ENCODE results near the gene SLC36A2. TPM values are rescaled to one million over a fixed set of nuclear protein-coding genes. Genes with fewer than 3 reads are reported as not detected.

The SLC36A2 gene
- not detected in 2 replicates for total RNA-seq (2014; rRNA removed)
- Bru-seq, nascent RNA, result percentile 3 among the genes with signal in this experiment
- BruChase-seq, experiment 1, labeled RNA remaining after a 6-hour chase, result not detected
- not detected for BruChase-seq, experiment 2, labeled RNA remaining after a 2-hour chase
- long read RNA-seq, result 0 reads

- no peaks in the 10 kb centered on the region for H4K20me1 ChIP-seq (ENCODE audit: low read length)
- no peak within 1 kb of the TSS for H3K9ac ChIP-seq (ENCODE audit: low read length)
- no peaks in the 10 kb centered on the region for H3K79me2 ChIP-seq (ENCODE audit: low read length)
- no peak within 1 kb of the TSS for H3K27ac ChIP-seq (ENCODE audit: low read length)
- TF ChIP-seq, protein P1, sequence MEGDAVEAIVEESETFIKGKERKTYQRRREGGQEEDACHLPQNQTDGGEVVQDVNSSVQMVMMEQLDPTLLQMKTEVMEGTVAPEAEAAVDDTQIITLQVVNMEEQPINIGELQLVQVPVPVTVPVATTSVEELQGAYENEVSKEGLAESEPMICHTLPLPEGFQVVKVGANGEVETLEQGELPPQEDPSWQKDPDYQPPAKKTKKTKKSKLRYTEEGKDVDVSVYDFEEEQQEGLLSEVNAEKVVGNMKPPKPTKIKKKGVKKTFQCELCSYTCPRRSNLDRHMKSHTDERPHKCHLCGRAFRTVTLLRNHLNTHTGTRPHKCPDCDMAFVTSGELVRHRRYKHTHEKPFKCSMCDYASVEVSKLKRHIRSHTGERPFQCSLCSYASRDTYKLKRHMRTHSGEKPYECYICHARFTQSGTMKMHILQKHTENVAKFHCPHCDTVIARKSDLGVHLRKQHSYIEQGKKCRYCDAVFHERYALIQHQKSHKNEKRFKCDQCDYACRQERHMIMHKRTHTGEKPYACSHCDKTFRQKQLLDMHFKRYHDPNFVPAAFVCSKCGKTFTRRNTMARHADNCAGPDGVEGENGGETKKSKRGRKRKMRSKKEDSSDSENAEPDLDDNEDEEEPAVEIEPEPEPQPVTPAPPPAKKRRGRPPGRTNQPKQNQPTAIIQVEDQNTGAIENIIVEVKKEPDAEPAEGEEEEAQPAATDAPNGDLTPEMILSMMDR (conservative IDR thresholded peaks at IDR 0.05; ENCODE audit: low read depth, low read length), result no peak
- TF ChIP-seq EZH2 (IDR thresholded peaks at IDR 0.05; ENCODE audit: low read length, unreplicated experiment) (no peak), EZH2phosphoT487 (IDR thresholded peaks at IDR 0.05; ENCODE audit: borderline replicate concordance, low read length) (no peak)
- no peak for DNase-seq
- no peak within 1 kb of the TSS for H3K4me3 ChIP-seq (ENCODE audit: low read length)
- ChIA-PET POLR2A (ENCODE audit: unreplicated experiment) (no interaction called here), CTCF (no interaction called here)
- ATAC-seq, result no peak
- BruUV-seq (replicated peaks), result no TSS peak
- no peaks in the 10 kb centered on the region for H3K36me3 ChIP-seq (ENCODE audit: low read depth, low read length)
- no peaks in the 10 kb centered on the region for H3K9me3 ChIP-seq (ENCODE audit: low read length)
- peaks cover 9% of the 10 kb centered on the region for H3K4me1 ChIP-seq (ENCODE audit: insufficient read depth, low read length)
- H3F3A ChIP-seq (ENCODE audit: low read length, unreplicated experiment), result no peaks in the 10 kb centered on the region
- no peaks in the 10 kb centered on the region for H3K9me2 ChIP-seq (replicated peaks; ENCODE audit: low read length)
- peaks cover 28% of the 10 kb centered on the region for H3K27me3 ChIP-seq (ENCODE audit: low read length)
- no peak within 1 kb of the TSS for H3K4me2 ChIP-seq (ENCODE audit: low read length)
- intact Hi-C loops (cut with micrococcal nuclease), result no loop called here
- H2AFZ ChIP-seq (ENCODE audit: low read length), result no peak within 1 kb of the TSS
Measured at GRCh38 chr5:151347369-151347768, at the start of gene SLC36A2. SLC36A2 (minus strand) TSS chr5:151347559; CDS start chr5:151347460, 99 bp downstream.

GRCh38 chr5:151388960-151389359 lies 41.6 kb upstream of the SLC36A2 start:
- Histone ChIP-seq H3K4me2 (ENCODE audit: low read length) (no peak overlapping the region), H3K79me2 (ENCODE audit: low read length) (no peaks in the 10 kb centered on the region), H3K27ac (ENCODE audit: low read length) (no peak overlapping the region), H3K9ac (ENCODE audit: low read length) (no peak overlapping the region), H4K20me1 (ENCODE audit: low read length) (no peaks in the 10 kb centered on the region), H3K4me1 (ENCODE audit: insufficient read depth, low read length) (no peaks in the 10 kb centered on the region), H3K9me2 (replicated peaks; ENCODE audit: low read length) (no peaks in the 10 kb centered on the region), H2AFZ (ENCODE audit: low read length) (no peak overlapping the region), H3K9me3 (ENCODE audit: low read length) (no peaks in the 10 kb centered on the region), H3K27me3 (ENCODE audit: low read length) (peaks cover 15% of the 10 kb centered on the region; the same call in 1 of the 2 replicates), H3K4me3 (ENCODE audit: low read length) (no peak overlapping the region), H3K36me3 (ENCODE audit: low read depth, low read length) (no peaks in the 10 kb centered on the region), H3F3A (ENCODE audit: low read length, unreplicated experiment) (no peaks in the 10 kb centered on the region)
- DNase-seq (no peak), ATAC-seq (no peak)
- ChIA-PET POLR2A (ENCODE audit: unreplicated experiment) (no interaction called here), CTCF (no interaction called here)
- no TSS peak for BruUV-seq (replicated peaks)
- TF ChIP-seq, protein P1 (conservative IDR thresholded peaks at IDR 0.05; ENCODE audit: low read depth, low read length), result no peak
- intact Hi-C loops (cut with micrococcal nuclease), result no loop called here

- Histone ChIP-seq H3F3A (ENCODE audit: low read length, unreplicated experiment) (no peaks in the 10 kb centered on the region), H4K20me1 (ENCODE audit: low read length) (no peaks in the 10 kb centered on the region), H3K4me1 (ENCODE audit: insufficient read depth, low read length) (peaks cover 8% of the 10 kb centered on the region), H3K4me3 (ENCODE audit: low read length) (no peak overlapping the region), H3K27me3 (ENCODE audit: low read length) (peaks cover 15% of the 10 kb centered on the region; the same call in 1 of the 2 replicates), H3K9me2 (replicated peaks; ENCODE audit: low read length) (no peaks in the 10 kb centered on the region), H3K9ac (ENCODE audit: low read length) (no peak overlapping the region), H3K4me2 (ENCODE audit: low read length) (no peak overlapping the region), H3K27ac (ENCODE audit: low read length) (no peak overlapping the region), H3K36me3 (ENCODE audit: low read depth, low read length) (no peaks in the 10 kb centered on the region), H3K9me3 (ENCODE audit: low read length) (no peaks in the 10 kb centered on the region), H2AFZ (ENCODE audit: low read length) (peak overlapping the region; percentile 7; the same call in 1 of the 2 replicates), H3K79me2 (ENCODE audit: low read length) (no peaks in the 10 kb centered on the region)
- ChIA-PET POLR2A (ENCODE audit: unreplicated experiment) (no interaction called here), CTCF (no interaction called here)
- ATAC-seq (peak; percentile 22; the same call in 1 of the 2 replicates), DNase-seq (peak; percentile 8)
- BruUV-seq (replicated peaks), result no TSS peak
- TF ChIP-seq, protein P1 (conservative IDR thresholded peaks at IDR 0.05; ENCODE audit: low read depth, low read length), result no peak
- no peak for TF ChIP-seq EZH2phosphoT487 (IDR thresholded peaks at IDR 0.05; ENCODE audit: borderline replicate concordance, low read length)
- no peak for TF ChIP-seq EZH2 (IDR thresholded peaks at IDR 0.05; ENCODE audit: low read length, unreplicated experiment)
- intact Hi-C loops (cut with micrococcal nuclease), result loop anchor here (5.0 kb wide), 1 partner anchor 63 kb away; the partner anchor contains the start of gene SLC36A1
Measured at GRCh38 chr5:151384106-151384505, 36.7 kb upstream of the SLC36A2 start.
